Breast epithelium (tissue), 3 donors: ENCODE data around the gene GAL.

Experiments used
- POLR2A ChIP-seq: fragments of 450-650 bp; IDR thresholded peaks from one replicate; pipeline ENCODE4 v1.6.1; 2016; ENCODE audit warnings: antibody characterized with exemption, mild to moderate bottlenecking, moderate library complexity
- POLR2AphosphoS5 ChIP-seq, 3 donors: sonication (generic); formaldehyde crosslinking; IDR thresholded peaks; one replicate each; pipeline ENCODE4 v1.6.1; 2017; ENCODE audit warnings: antibody characterized with exemption in 3 of 3
- TF ChIP-seq, protein P1 (sequence below), 3 donors: fragments of 450-650 bp; IDR thresholded peaks; one replicate each; pipeline ENCODE4 v1.5.1; 2016 to 2017; ENCODE audit warnings: antibody characterized with exemption in 3 of 3, mild to moderate bottlenecking in 3 of 3, moderate library complexity in 3 of 3

DNA sequence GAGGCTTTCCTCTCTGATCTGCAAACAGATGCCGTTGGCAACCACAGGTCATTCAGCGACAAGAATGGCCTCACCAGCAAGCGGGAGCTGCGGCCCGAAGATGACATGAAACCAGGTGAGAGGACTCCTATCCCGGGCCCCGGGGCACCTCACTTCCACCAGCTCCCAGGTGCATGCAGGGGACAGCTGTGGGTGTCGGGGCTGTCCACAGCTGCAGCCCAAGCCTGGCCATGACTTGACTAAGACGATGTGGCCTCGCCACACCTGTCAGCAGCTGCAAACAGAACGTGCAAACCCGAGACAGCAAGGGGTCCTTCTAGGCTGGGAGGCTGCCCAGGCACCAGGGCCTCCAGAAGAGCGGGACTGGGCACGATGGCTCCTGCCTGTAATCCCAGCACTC, 3.6 kb downstream of the GAL start:
- TF ChIP-seq, protein P1, sequence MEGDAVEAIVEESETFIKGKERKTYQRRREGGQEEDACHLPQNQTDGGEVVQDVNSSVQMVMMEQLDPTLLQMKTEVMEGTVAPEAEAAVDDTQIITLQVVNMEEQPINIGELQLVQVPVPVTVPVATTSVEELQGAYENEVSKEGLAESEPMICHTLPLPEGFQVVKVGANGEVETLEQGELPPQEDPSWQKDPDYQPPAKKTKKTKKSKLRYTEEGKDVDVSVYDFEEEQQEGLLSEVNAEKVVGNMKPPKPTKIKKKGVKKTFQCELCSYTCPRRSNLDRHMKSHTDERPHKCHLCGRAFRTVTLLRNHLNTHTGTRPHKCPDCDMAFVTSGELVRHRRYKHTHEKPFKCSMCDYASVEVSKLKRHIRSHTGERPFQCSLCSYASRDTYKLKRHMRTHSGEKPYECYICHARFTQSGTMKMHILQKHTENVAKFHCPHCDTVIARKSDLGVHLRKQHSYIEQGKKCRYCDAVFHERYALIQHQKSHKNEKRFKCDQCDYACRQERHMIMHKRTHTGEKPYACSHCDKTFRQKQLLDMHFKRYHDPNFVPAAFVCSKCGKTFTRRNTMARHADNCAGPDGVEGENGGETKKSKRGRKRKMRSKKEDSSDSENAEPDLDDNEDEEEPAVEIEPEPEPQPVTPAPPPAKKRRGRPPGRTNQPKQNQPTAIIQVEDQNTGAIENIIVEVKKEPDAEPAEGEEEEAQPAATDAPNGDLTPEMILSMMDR (IDR thresholded peaks at IDR 0.05), result no peak
- TF ChIP-seq POLR2A (no peak), POLR2AphosphoS5 (IDR thresholded peaks at IDR 0.05) (no peak)
